Common myeloid progenitor, CD34-positive (primary cell): ENCODE data around the gene PIP5KL1.
A peak's percentile ranks its signal among the peaks of the same experiment; 100 is the strongest.

Experiments used
- CTCF ChIA-PET: fragments of 350-600 bp; sonication (Branson Sonifier 250); formaldehyde crosslinking; loops from one replicate; lab custom pipeline; 2021; ENCODE audit warnings: antibody characterized with exemption; lab: Charles Lee
- POLR2A ChIA-PET: fragments of 350-600 bp; sonication (Branson Sonifier 250); formaldehyde crosslinking; loops from one replicate; lab custom pipeline; 2021; ENCODE audit warnings: antibody characterized with exemption; lab: Charles Lee
- DNase-seq, 3 donors: peaks; one replicate each; pipeline versions ENCODE4 v3.0.0 to v3.0.0-alpha.2; 2013
- H3K27ac ChIP-seq, 2 experiments: 1 replicate in 1 of 2; 2 replicates in 1 of 2; pipeline ENCODE4 v1.7.0; 2013; ENCODE audit warnings: inconsistent platforms in 2 of 2, low read length in 2 of 2, mild to moderate bottlenecking in 2 of 2, low read depth in 1 of 2, moderate library complexity in 1 of 2; ENCODE audit not compliant: severe bottlenecking in 2 of 2, insufficient read depth in 1 of 2, poor library complexity in 1 of 2
- H3K27me3 ChIP-seq, 5 experiments: replicated peaks in 2 of 5; 1 replicate in 3 of 5; 2 replicates in 2 of 5; pipeline versions ENCODE4 v1.6.1 to v1.7.0; 2013; ENCODE audit warnings: low read length in 4 of 5, mild to moderate bottlenecking in 2 of 5, moderate library complexity in 2 of 5, inconsistent platforms in 1 of 5; ENCODE audit not compliant: insufficient read depth in 5 of 5, control insufficient read depth in 4 of 5
- H3K36me3 ChIP-seq, 4 experiments: 1 replicate in 2 of 4; 2 replicates in 2 of 4; pipeline versions ENCODE4 v1.6.1 to v1.7.0; 2013; ENCODE audit warnings: low read length in 3 of 4, control low read depth in 1 of 4, mild to moderate bottlenecking in 1 of 4; ENCODE audit not compliant: control insufficient read depth in 4 of 4, insufficient read depth in 4 of 4
- H3K4me1 ChIP-seq, 4 experiments: 1 replicate in 3 of 4; 2 replicates in 1 of 4; pipeline versions ENCODE4 v1.6.1 to v1.7.1; 2013; ENCODE audit warnings: low read length in 3 of 4, mild to moderate bottlenecking in 3 of 4, control low read depth in 1 of 4, inconsistent platforms in 1 of 4, moderate library complexity in 1 of 4; ENCODE audit not compliant: control insufficient read depth in 4 of 4, insufficient read depth in 4 of 4; ENCODE audit errors: control extremely low read depth in 1 of 4
- H3K4me3 ChIP-seq, 7 experiments: 1 replicate in 4 of 7; 2 replicates in 3 of 7; pipeline versions ENCODE4 v1.5.1 to v1.7.0; 2013; ENCODE audit warnings: mild to moderate bottlenecking in 7 of 7, low read length in 6 of 7, moderate library complexity in 6 of 7, inconsistent platforms in 2 of 7, low read depth in 2 of 7, control low read depth in 1 of 7; ENCODE audit not compliant: insufficient read depth in 4 of 7, control insufficient read depth in 1 of 7; ENCODE audit errors: extremely low read depth in 1 of 7
- H3K9me3 ChIP-seq, 5 experiments: 1 replicate in 4 of 5; 2 replicates in 1 of 5; pipeline versions ENCODE4 v1.6.1 to v1.7.1; 2013; ENCODE audit warnings: low read length in 4 of 5, mild to moderate bottlenecking in 2 of 5, inconsistent platforms in 1 of 5, low read depth in 1 of 5, moderate library complexity in 1 of 5; ENCODE audit not compliant: control insufficient read depth in 4 of 5, insufficient read depth in 2 of 5; ENCODE audit errors: control extremely low read depth in 1 of 5
- WGBS: methylation state at CpG from one replicate; pipeline ENCODE4 v1.1.5; 2013; ENCODE audit not compliant: insufficient coverage; 5-methylcytosine and 5-hydroxymethylcytosine counted together

The PIP5KL1 gene

DNA sequence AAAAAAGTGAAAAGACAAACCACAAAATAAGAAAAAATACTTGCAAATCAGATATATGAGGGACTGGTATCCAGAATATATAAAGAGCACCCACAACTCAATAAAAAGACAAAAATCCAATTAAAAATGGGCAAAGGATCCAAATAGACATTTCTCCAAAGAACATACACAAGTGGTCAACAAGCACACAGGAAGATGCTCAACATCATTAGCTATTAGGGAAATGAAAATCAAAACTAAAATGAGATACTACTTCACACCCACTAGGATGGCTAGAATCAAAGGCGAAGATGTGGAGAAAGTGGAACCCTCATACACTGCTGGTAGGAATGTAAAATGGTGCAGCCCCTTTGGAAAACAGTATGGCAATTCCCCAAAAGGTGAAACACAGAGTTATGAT lies 28.2 kb upstream of the PIP5KL1 start:
- no CpG with 5 or more reads among the region's 1 CpG for WGBS
- no peak for DNase-seq
- Histone ChIP-seq H3K9me3 (no peaks in the 10 kb centered on the region), H3K27ac (no peak overlapping the region), H3K36me3 (peaks cover 0 to 2% (median 0%) of the 10 kb centered on the region in 4 experiments), H3K4me3 (no peak overlapping the region), H3K27me3 (no peaks in the 10 kb centered on the region), H3K4me1 (peaks cover 0 to 9% (median 5%) of the 10 kb centered on the region in 4 experiments)
- POLR2A ChIA-PET = interaction anchor here (0.7 kb wide), 1 partner anchor 283 kb away, joined by 3 read pairs; no protein-coding TSS in a partner anchor
- CTCF ChIA-PET = interaction anchor here (1.5 to 8.3 kb wide), 3 partner anchors 16 to 78 kb away, joined by 3 to 80 read pairs (median 49); no protein-coding TSS in a partner anchor

DNA sequence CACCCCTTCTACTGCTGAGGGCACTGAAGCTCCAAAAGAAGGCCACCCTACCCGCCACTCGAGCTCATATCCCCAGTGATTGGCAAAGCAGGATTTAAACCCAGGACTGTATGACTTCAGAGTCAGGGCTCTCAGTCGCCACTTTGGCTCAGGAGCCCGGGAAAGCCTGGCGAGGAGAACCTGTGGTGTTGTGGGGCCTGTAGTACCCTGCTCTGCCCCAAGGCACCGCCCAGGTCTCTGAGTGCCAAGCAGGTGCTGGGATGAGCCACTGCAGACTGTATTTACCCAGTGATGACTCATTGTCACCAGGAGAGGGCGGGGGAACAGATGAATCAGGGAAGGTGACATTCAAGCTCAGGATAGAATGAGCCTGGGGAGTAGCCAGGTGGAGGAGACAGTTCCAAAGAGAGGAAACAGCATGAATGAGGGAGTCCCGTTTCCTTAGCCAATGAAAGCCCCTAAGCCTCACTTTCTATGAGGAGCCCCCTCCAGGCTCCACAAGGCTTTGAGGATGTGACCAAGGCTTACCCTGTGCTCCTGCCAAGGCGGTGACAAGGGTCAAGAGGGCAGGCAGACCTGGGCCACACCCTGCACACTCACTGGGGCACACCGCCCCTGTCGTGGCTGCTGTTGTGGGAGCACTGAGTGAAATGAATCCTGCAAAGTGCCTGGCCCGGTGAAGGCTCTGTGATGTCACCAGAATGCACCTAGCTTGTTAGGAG lies 24.9 kb upstream of the PIP5KL1 start:
- POLR2A ChIA-PET = interaction anchor here (0.9 kb wide), 1 partner anchor 71 kb away, joined by 3 read pairs; no protein-coding TSS in a partner anchor
- no peak overlapping the region for H3K4me3 ChIP-seq
- H3K9me3 ChIP-seq = no peaks in the 10 kb centered on the region
- DNase-seq = peak; percentile 58 to 73 (median 70)
- peaks cover 0 to 9% (median 5%) of the 10 kb centered on the region in 4 experiments for H3K4me1 ChIP-seq
- H3K27ac ChIP-seq = no peak overlapping the region
- no peaks in the 10 kb centered on the region for H3K27me3 ChIP-seq
- WGBS = 80% methylated on average over 12 of the region's 12 CpGs
- no peaks in the 10 kb centered on the region for H3K36me3 ChIP-seq
- CTCF ChIA-PET = interaction anchor here (1.0 to 8.3 kb wide), 15 partner anchors 10 to 149 kb away, joined by 3 to 80 read pairs (median 4); no protein-coding TSS in a partner anchor

DNA sequence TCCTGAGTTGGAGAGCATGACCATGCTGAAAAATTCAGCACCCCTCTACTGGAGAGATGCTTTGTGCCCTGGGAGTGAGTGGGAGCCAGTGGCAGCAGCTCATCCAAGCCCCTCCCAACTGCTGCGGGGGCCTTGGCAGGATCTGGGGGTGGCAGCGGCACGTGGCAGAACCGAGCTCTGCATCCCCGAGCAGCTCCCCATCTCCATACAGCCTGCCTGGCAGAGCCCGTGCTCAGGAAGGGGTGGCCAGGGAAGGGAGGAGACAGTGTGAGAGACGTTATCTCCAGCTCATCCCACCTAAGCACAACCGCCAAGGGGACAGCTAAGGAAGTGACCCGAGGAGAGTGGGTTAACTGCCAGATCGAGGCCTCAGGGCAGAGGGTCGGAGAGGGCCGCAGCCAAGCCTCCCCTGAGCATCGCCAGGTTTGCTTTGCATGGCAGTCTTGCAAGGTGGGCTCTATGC lies 24.3 kb upstream of the PIP5KL1 start:
- ChIA-PET POLR2A (interaction anchor here (0.9 kb wide), 1 partner anchor 71 kb away, joined by 3 read pairs; no protein-coding TSS in a partner anchor), CTCF (interaction anchor here (1.0 to 8.3 kb wide), 15 partner anchors 12 to 196 kb away, joined by 3 to 80 read pairs (median 4); no protein-coding TSS in a partner anchor)
- Histone ChIP-seq H3K4me3 (no peak overlapping the region), H3K4me1 (peaks cover 0 to 10% (median 5%) of the 10 kb centered on the region in 4 experiments), H3K27ac (no peak overlapping the region), H3K27me3 (no peaks in the 10 kb centered on the region), H3K36me3 (no peaks in the 10 kb centered on the region), H3K9me3 (no peaks in the 10 kb centered on the region)
- WGBS = 89% methylated on average over 8 of the region's 13 CpGs
- no peak for DNase-seq

DNA sequence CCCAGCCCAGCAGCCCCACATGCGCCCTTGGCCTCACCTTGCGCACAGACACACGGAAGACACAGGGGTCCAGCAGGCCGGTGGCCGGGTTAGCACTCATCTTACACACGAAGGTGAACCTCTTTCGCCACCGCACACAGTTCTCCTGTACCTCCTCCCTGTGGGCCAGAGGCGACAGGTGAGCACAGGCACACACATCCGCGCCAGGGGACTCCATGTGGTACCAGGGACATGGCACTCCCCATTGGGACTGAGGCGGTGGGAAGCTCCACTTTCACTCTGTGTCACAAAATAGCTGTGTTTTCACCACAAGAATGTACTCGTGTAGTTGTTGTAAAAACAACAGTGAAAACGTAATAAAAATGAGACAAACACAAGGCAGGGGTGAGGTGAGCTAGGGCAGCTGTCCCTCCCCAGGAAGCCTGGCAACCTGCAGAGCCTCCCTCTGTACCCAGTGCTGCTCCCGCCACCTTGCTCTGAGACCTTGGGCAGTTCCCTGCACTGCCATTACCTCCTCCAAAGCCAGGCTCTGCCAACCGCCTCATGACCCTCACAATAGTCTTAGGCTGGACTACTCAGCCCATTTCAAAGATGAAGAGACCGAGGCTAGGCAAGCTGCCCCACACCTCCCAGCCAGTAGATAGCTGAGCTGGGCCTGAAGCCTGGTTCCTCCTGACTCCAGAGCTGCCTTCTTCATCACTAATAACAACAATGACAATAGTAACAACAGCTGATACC lies 23.4 kb upstream of the PIP5KL1 start:
- POLR2A ChIA-PET = no interaction called here
- no peak for DNase-seq
- Histone ChIP-seq H3K36me3 (no peaks in the 10 kb centered on the region), H3K27ac (no peak overlapping the region), H3K9me3 (no peaks in the 10 kb centered on the region), H3K27me3 (no peaks in the 10 kb centered on the region), H3K4me3 (no peak overlapping the region), H3K4me1 (peaks cover 0 to 17% (median 7%) of the 10 kb centered on the region in 4 experiments)
- CTCF ChIA-PET = interaction anchor here (1.1 to 8.3 kb wide), 10 partner anchors 11 to 197 kb away, joined by 3 to 80 read pairs (median 4); no protein-coding TSS in a partner anchor
- WGBS = 98% methylated on average over 17 of the region's 17 CpGs

DNA sequence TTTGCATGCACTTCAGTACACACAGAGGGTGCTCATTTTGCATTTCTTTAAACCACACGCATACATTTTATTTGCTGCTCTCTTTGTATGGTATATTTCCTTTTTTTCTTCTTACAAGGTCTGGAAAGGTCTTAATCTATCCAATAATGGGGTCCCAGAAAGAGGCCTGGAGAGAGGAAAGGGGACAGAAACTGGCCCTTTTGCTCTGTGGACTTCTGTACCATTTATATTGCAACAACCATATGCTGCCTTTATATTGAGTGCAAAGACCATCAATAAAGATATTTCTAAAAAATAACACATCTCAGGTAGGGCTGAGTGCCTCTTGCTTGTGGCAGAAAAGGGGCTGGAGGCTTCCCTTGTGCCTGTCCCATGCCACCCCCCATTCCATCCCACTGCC lies 22.6 kb upstream of the PIP5KL1 start:
- H3K36me3 ChIP-seq = no peaks in the 10 kb centered on the region

DNA sequence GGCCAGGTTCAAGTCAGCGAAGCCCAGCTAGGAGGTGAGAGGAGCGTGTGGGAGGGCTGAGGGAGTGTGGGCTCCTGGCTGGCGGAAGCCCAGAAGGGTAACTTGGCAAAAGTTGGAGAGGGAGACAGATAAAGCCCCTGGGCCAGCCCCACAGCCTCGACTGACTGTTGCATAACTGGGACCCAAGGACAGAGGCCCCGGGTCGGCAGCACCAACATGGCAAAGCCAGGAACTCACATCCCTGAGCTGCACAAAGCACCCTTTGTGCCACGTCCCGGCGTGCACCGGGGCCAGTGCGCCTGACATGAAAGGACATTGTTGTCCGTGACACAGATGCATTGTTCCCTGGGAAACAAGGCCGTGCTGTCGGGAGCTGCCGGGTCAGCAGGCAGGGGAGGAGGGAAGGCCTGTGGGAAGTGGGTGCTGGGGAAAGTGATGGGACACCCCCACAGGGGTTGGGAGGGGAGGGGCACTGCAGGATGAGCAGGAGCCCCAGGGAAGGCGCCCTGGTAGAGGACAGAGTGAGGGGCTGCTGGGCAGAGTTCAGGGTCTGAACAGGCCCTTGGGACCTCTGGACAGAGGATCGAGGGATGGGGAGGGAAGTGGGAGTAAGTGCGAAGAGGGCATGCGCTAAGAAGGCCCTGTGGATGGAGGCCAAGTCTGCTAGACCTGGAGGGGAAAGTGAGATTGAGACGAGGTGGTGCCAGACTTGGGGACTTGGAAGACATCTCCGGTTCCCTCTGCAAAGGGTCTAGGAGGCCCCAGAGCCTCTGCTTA lies 20.1 kb upstream of the PIP5KL1 start:
- no peaks in the 10 kb centered on the region for H3K27me3 ChIP-seq
- no peak overlapping the region for H3K27ac ChIP-seq
- no peak for DNase-seq
- H3K4me3 ChIP-seq = no peak overlapping the region
- 95% methylated on average over 21 of the region's 21 CpGs for WGBS
- peaks cover 0 to 14% (median 6%) of the 10 kb centered on the region in 4 experiments for H3K4me1 ChIP-seq
- ChIA-PET POLR2A (no interaction called here), CTCF (interaction anchor here (1.1 to 14.2 kb wide), 5 partner anchors 9 to 167 kb away, joined by 3 to 245 read pairs (median 5); no protein-coding TSS in a partner anchor)
- H3K36me3 ChIP-seq = peaks cover 0 to 1% (median under 1%) of the 10 kb centered on the region in 4 experiments
- H3K9me3 ChIP-seq = no peaks in the 10 kb centered on the region

More for the DNA sequence above, 22.6 kb upstream of the PIP5KL1 start:
- no peaks in the 10 kb centered on the region for H3K9me3 ChIP-seq
- no peak overlapping the region for H3K27ac ChIP-seq
- ChIA-PET CTCF (interaction anchor here (1.1 to 8.3 kb wide), 5 partner anchors 10 to 165 kb away, joined by 3 to 80 read pairs (median 4); no protein-coding TSS in a partner anchor), POLR2A (no interaction called here)
- no peak overlapping the region for H3K4me3 ChIP-seq
- H3K27me3 ChIP-seq = no peaks in the 10 kb centered on the region
- no CpG with 5 or more reads among the region's 1 CpG for WGBS
- peaks cover 0 to 17% (median 7%) of the 10 kb centered on the region in 4 experiments for H3K4me1 ChIP-seq
- DNase-seq = no peak
